T47D (cell line): ENCODE measurements around the gene PALMD.

Source experiments
- DNase-seq, 2 experiments: peaks; one replicate each; pipeline versions ENCODE4 v3.0.0 to v3.0.0-alpha.2; 2011 to 2012; ENCODE audit warnings: low read depth in 1 of 2, low spot score in 1 of 2
- JUND ChIP-seq: IDR thresholded peaks from 2 replicates; pipeline ENCODE4 v1.6.1; 2012; ENCODE audit warnings: low read depth
- in situ Hi-C: cut with HindIII; loops from 2 replicates; pipeline ENCODE4 v1.10.0; 2016; ENCODE audit warnings: low sequenced_read_pairs, low pct_unique_long_range_greater_than_20kb

The PALMD gene

GRCh38 chr1:99673315-99673714, 27.4 kb downstream of the PALMD start:
- in situ Hi-C loops = no loop called here
- no peak for TF ChIP-seq JUND
- DNase-seq = no peak

GRCh38 chr1:99674115-99675064, 28.5 kb downstream of the PALMD start:
- no peak for DNase-seq
- in situ Hi-C loops = no loop called here
- no peak for TF ChIP-seq JUND

GRCh38 chr1:99675292-99675691, 29.4 kb downstream of the PALMD start:
- no peak for TF ChIP-seq JUND
- in situ Hi-C loops = no loop called here
- no peak for DNase-seq

- DNase-seq = no peak
- no peak for TF ChIP-seq JUND
- in situ Hi-C loops = no loop called here
These were observed 30.1 kb downstream of the PALMD start for GRCh38 chr1:99675994-99676393.

GRCh38 chr1:99676876-99677275, 31.0 kb downstream of the PALMD start:
- TF ChIP-seq JUND = no peak
- DNase-seq = no peak
- in situ Hi-C loops = no loop called here

- DNase-seq = no peak
- in situ Hi-C loops = no loop called here
- TF ChIP-seq JUND = no peak
These were observed 31.5 kb downstream of the PALMD start for GRCh38 chr1:99677416-99677815.

GRCh38 chr1:99680270-99680669, 34.4 kb downstream of the PALMD start:
- TF ChIP-seq JUND = no peak
- no peak for DNase-seq
- in situ Hi-C loops = no loop called here

GRCh38 chr1:99681583-99681982, 35.7 kb downstream of the PALMD start:
- peak in 1 of 2 experiments; percentile 30 for DNase-seq
- in situ Hi-C loops = no loop called here
- TF ChIP-seq JUND = no peak

- in situ Hi-C loops = no loop called here
- DNase-seq = no peak
- TF ChIP-seq JUND = no peak
These were observed 36.4 kb downstream of the PALMD start for GRCh38 chr1:99682291-99682751.

- no peak for TF ChIP-seq JUND
- in situ Hi-C loops = no loop called here
- DNase-seq = peak in 1 of 2 experiments; percentile 65
These were observed 39.7 kb downstream of the PALMD start for GRCh38 chr1:99685516-99686180.

- in situ Hi-C loops = no loop called here
- no peak for DNase-seq
- TF ChIP-seq JUND = no peak
These were observed 45.3 kb downstream of the PALMD start for GRCh38 chr1:99691175-99691574.

- in situ Hi-C loops = no loop called here
These were observed 50.7 kb downstream of the PALMD start for GRCh38 chr1:99696616-99697015.

GRCh38 chr1:99697580-99697979, 51.7 kb downstream of the PALMD start:
- TF ChIP-seq JUND = no peak
- in situ Hi-C loops = no loop called here
- DNase-seq = no peak

More at GRCh38 chr1:99696616-99697015, 50.7 kb downstream of the PALMD start:
- no peak for TF ChIP-seq JUND
- peak in 1 of 2 experiments; percentile 5 for DNase-seq
